ENCODE measurements around the gene ZNF488. TPM values are rescaled to one million over a fixed set of nuclear protein-coding genes. Genes with fewer than 3 reads are reported as not detected.

The ZNF488 gene
- total and polyA plus RNA-seq, 2 donors (not counting 1 experiment from before 2014, with no cell fraction given), result 0.07 TPM; not detected in 1

DNA sequence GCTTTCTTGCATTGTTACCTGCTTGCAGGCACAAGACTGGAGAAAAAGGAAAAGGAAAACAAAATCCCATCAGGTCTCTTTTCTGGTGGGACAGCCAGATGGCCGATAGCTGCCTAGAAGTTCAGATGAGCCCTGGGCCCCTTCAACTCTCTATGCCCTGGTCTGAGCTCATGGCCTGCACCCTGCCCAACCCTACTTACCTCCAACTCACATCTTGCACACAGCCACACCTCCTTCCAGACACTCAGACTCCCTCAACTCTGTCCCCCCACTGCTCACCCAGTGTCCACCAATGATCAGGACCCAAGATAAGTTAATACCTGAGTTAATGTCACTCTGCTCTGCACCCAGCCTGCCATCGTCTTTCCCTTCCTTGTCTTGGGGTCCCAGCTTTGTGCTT lies 25.0 kb downstream of the ZNF488 start:
- Histone ChIP-seq H3K9ac (ENCODE audit: insufficient read depth, low read length) (no peak overlapping the region), H3K4me3 (replicated peaks in 1 of 4; ENCODE audit: control extremely low read depth in 1 of 4, insufficient read depth in 1 of 4, low read depth in 3 of 4, low read length in 4 of 4) (no peak overlapping the region), H2AFZ (ENCODE audit: low read length) (no peak overlapping the region), H3K9me3 (ENCODE audit: control insufficient read depth, insufficient read depth, low read depth, low read length) (no peaks in the 10 kb centered on the region), H3K79me2 (ENCODE audit: control insufficient read depth, insufficient read depth, low read length) (no peaks in the 10 kb centered on the region), H3K27me3 (ENCODE audit: control insufficient read depth, insufficient read depth, low read length) (peaks cover 6% of the 10 kb centered on the region), H3K4me2 (ENCODE audit: extremely low read depth, insufficient read depth, low read length) (no peak overlapping the region), H3K36me3 (ENCODE audit: control insufficient read depth, insufficient read depth, low read length) (no peaks in the 10 kb centered on the region), H4K20me1 (ENCODE audit: control insufficient read depth, extremely low read depth, insufficient read depth, low read length) (no peaks in the 10 kb centered on the region), H3K4me1 (ENCODE audit: control insufficient read depth, extremely low read depth, insufficient read depth, low read length) (no peaks in the 10 kb centered on the region), H3K27ac (ENCODE audit: insufficient read depth, low read length) (no peak overlapping the region)
- DNase-seq (ENCODE audit: low read depth in 2 of 2), result no peak
- TF ChIP-seq, protein P1, sequence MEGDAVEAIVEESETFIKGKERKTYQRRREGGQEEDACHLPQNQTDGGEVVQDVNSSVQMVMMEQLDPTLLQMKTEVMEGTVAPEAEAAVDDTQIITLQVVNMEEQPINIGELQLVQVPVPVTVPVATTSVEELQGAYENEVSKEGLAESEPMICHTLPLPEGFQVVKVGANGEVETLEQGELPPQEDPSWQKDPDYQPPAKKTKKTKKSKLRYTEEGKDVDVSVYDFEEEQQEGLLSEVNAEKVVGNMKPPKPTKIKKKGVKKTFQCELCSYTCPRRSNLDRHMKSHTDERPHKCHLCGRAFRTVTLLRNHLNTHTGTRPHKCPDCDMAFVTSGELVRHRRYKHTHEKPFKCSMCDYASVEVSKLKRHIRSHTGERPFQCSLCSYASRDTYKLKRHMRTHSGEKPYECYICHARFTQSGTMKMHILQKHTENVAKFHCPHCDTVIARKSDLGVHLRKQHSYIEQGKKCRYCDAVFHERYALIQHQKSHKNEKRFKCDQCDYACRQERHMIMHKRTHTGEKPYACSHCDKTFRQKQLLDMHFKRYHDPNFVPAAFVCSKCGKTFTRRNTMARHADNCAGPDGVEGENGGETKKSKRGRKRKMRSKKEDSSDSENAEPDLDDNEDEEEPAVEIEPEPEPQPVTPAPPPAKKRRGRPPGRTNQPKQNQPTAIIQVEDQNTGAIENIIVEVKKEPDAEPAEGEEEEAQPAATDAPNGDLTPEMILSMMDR (conservative IDR thresholded peaks at IDR 0.05 in 1 of 2, IDR thresholded peaks at IDR 0.05 in 1 of 2; ENCODE audit: low read depth in 1 of 2, low read length in 2 of 2), result no peak
- TF ChIP-seq EZH2 (IDR thresholded peaks at IDR 0.05; ENCODE audit: low read length, missing control alignments), result no peak

DNA sequence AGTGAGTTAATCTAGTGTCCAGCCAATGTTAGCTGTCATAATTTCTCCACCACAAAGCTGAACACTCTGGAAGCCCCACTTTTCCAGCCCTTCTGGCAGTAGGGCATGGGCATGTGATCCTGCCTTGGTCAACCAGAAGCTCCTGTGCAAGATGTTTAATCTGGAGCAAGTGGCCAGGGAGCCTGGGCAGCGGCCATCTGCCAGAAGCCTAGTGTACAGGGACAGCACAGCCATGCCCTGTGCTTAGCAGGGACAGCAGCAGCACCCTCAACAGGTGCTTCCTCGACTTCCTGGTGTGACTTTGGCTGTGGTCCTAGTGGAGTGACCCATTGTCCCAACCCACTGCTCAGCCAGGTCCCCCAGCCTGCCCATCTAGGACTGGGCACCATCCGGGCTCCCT lies 25.6 kb downstream of the ZNF488 start:
- no peak overlapping the region for H3K9ac ChIP-seq (ENCODE audit: insufficient read depth, low read length)
- H3K4me2 ChIP-seq (ENCODE audit: extremely low read depth, insufficient read depth, low read length), result no peak overlapping the region
- no peaks in the 10 kb centered on the region for H3K4me1 ChIP-seq (ENCODE audit: control insufficient read depth, extremely low read depth, insufficient read depth, low read length)
- peaks cover 6% of the 10 kb centered on the region for H3K27me3 ChIP-seq (ENCODE audit: control insufficient read depth, insufficient read depth, low read length)
- H4K20me1 ChIP-seq (ENCODE audit: control insufficient read depth, extremely low read depth, insufficient read depth, low read length), result no peaks in the 10 kb centered on the region
- H3K9me3 ChIP-seq (ENCODE audit: control insufficient read depth, insufficient read depth, low read depth, low read length), result no peaks in the 10 kb centered on the region
- no peak for DNase-seq (ENCODE audit: low read depth in 2 of 2)
- H3K27ac ChIP-seq (ENCODE audit: insufficient read depth, low read length), result no peak overlapping the region
- no peak overlapping the region for H3K4me3 ChIP-seq (replicated peaks in 1 of 4; ENCODE audit: control extremely low read depth in 1 of 4, insufficient read depth in 1 of 4, low read depth in 3 of 4, low read length in 4 of 4)
- H3K79me2 ChIP-seq (ENCODE audit: control insufficient read depth, insufficient read depth, low read length), result no peaks in the 10 kb centered on the region
- TF ChIP-seq, protein P1 (conservative IDR thresholded peaks at IDR 0.05 in 1 of 2, IDR thresholded peaks at IDR 0.05 in 1 of 2; ENCODE audit: low read depth in 1 of 2, low read length in 2 of 2), result no peak
- TF ChIP-seq EZH2 (IDR thresholded peaks at IDR 0.05; ENCODE audit: low read length, missing control alignments), result no peak
- H2AFZ ChIP-seq (ENCODE audit: low read length), result no peak overlapping the region
- no peaks in the 10 kb centered on the region for H3K36me3 ChIP-seq (ENCODE audit: control insufficient read depth, insufficient read depth, low read length)

DNA sequence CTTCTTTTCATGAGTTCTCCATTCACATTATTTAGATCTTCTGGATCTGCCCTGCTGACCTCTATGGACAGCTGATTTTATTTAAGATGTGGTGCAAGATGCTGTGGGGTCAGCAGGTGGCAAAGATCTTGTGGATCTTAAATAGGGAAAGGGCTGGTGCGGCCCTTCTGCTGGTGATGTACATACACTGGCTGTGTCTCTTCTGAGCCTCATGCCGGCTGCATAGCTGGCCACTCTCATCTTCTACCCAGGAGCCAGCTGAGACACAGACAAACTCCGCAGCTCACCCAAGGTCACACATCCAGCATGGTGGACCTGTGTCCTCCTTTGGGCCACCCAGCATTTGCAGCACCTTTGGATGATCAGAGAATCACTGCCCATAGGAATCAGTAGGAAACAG lies 26.2 kb downstream of the ZNF488 start:
- no peak overlapping the region for H3K4me3 ChIP-seq (replicated peaks in 1 of 4; ENCODE audit: control extremely low read depth in 1 of 4, insufficient read depth in 1 of 4, low read depth in 3 of 4, low read length in 4 of 4)
- H3K27me3 ChIP-seq (ENCODE audit: control insufficient read depth, insufficient read depth, low read length), result peaks cover 6% of the 10 kb centered on the region
- no peak overlapping the region for H3K27ac ChIP-seq (ENCODE audit: insufficient read depth, low read length)
- H3K79me2 ChIP-seq (ENCODE audit: control insufficient read depth, insufficient read depth, low read length), result no peaks in the 10 kb centered on the region
- TF ChIP-seq EZH2 (IDR thresholded peaks at IDR 0.05; ENCODE audit: low read length, missing control alignments), result no peak
- TF ChIP-seq, protein P1 (conservative IDR thresholded peaks at IDR 0.05 in 1 of 2, IDR thresholded peaks at IDR 0.05 in 1 of 2; ENCODE audit: low read depth in 1 of 2, low read length in 2 of 2), result no peak
- no peak overlapping the region for H3K4me2 ChIP-seq (ENCODE audit: extremely low read depth, insufficient read depth, low read length)
- H4K20me1 ChIP-seq (ENCODE audit: control insufficient read depth, extremely low read depth, insufficient read depth, low read length), result no peaks in the 10 kb centered on the region
- H3K4me1 ChIP-seq (ENCODE audit: control insufficient read depth, extremely low read depth, insufficient read depth, low read length), result no peaks in the 10 kb centered on the region
- DNase-seq (ENCODE audit: low read depth in 2 of 2), result no peak
- H3K9ac ChIP-seq (ENCODE audit: insufficient read depth, low read length), result no peak overlapping the region
- no peaks in the 10 kb centered on the region for H3K36me3 ChIP-seq (ENCODE audit: control insufficient read depth, insufficient read depth, low read length)
- H2AFZ ChIP-seq (ENCODE audit: low read length), result no peak overlapping the region
- H3K9me3 ChIP-seq (ENCODE audit: control insufficient read depth, insufficient read depth, low read depth, low read length), result no peaks in the 10 kb centered on the region
